Measurements from ENCODE around the gene LRRC73. TPM values are rescaled to one million over a fixed set of nuclear protein-coding genes. Genes with fewer than 3 reads are reported as not detected.

LRRC73 gene
- total and polyA plus RNA-seq, 4 experiments from 2014 or later = 0.55 to 0.67 TPM; not detected in 2

DNA sequence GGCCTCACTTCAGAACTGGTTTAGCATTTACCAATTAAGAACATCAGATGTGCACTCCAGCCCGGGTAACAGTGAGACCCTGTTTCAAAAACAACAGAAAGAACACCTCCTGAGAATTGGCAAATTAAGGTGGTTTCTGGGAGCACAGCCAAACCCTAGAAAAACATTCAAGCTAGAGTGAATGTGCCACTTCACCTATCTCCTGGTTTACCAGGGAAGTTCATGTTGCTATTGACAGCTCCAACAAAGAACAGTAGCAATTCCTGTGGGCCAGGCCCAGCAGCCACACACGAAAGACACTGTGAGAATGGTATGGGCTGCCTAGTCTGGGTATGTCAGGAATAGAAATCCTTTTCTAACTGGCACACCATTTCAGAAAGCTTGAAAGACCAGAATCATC, 11.7 kb upstream of the LRRC73 start:
- no peak overlapping the region for H3K4me3 ChIP-seq (ENCODE audit: low read length in 2 of 2)
- no peaks in the 10 kb centered on the region for H3K9me3 ChIP-seq (ENCODE audit: control insufficient read depth in 1 of 2, low read length in 2 of 2)
- H3K27me3 Mint-ChIP-seq = no peaks in the 10 kb centered on the region
- peaks cover 36 to 70% of the 10 kb centered on the region in 2 donors for H3K36me3 Mint-ChIP-seq
- DNase-seq = no peak
- intact Hi-C loops (cut with micrococcal nuclease) = no loop called here
- CTCF ChIA-PET (ENCODE audit: partially characterized antibody) = interaction anchor here (7.5 kb wide), 1 partner anchor 14 kb away, joined by 65 read pairs; the partner anchor contains the start of gene LRRC73
- H3K9me3 Mint-ChIP-seq = no peaks in the 10 kb centered on the region
- no peaks in the 10 kb centered on the region for H3K27me3 ChIP-seq (ENCODE audit: insufficient read depth, low read length)
- POLR2A ChIA-PET (ENCODE audit: partially characterized antibody) = interaction anchor here (1.2 kb wide), 1 partner anchor 10 kb away, joined by 3 read pairs; no protein-coding TSS in a partner anchor
- H3K4me3 Mint-ChIP-seq = no peak overlapping the region
- H3K36me3 ChIP-seq (ENCODE audit: insufficient read depth, low read length) = peaks cover 67% of the 10 kb centered on the region
- H3K27ac Mint-ChIP-seq = no peak overlapping the region
- no peak overlapping the region for H3K27ac ChIP-seq (ENCODE audit: low read depth, low read length)
- peaks cover 22% of the 10 kb centered on the region for H3K4me1 ChIP-seq (ENCODE audit: insufficient read depth, low read length)
- peaks cover 0 to 2% (median under 1%) of the 10 kb centered on the region in 4 donors for H3K4me1 Mint-ChIP-seq

DNA sequence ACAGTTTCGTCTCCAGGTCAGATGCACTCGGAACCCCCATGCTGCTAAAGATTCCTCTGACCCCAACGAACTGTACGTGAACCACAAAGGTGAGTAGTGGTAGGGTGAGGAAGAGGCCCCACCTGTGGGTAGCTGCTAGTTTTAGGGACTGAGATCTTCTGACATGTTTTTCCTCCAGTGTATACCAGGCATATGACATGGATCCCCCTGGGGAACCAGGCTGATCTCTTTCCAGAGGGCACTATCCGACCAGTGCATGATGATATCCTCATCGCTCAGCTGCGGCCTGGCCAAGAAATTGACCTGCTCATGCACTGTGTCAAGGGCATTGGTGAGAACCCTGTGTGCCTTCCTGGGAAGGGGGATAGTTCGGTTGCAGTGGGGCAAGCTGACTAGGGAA, 10.0 kb upstream of the LRRC73 start:
- CTCF ChIA-PET (ENCODE audit: partially characterized antibody) = interaction anchor here (7.5 kb wide), 1 partner anchor 13 kb away, joined by 65 read pairs; the partner anchor contains the start of gene LRRC73
- Mint-ChIP-seq H3K9me3 (no peaks in the 10 kb centered on the region), H3K27ac (peak overlapping the region in 3 of 7 donors; percentile 7 to 76 (median 65)), H3K27me3 (no peaks in the 10 kb centered on the region), H3K4me1 (peaks cover 0 to 14% (median 13%) of the 10 kb centered on the region in 4 donors), H3K36me3 (peaks cover 27 to 66% of the 10 kb centered on the region in 2 donors), H3K4me3 (no peak overlapping the region)
- Histone ChIP-seq H3K36me3 (ENCODE audit: insufficient read depth, low read length) (peaks cover 50% of the 10 kb centered on the region), H3K4me3 (ENCODE audit: low read length in 2 of 2) (no peak overlapping the region), H3K27ac (ENCODE audit: low read depth, low read length) (no peak overlapping the region), H3K9me3 (ENCODE audit: control insufficient read depth in 1 of 2, low read length in 2 of 2) (no peaks in the 10 kb centered on the region), H3K4me1 (ENCODE audit: insufficient read depth, low read length) (peaks cover 34% of the 10 kb centered on the region), H3K27me3 (ENCODE audit: insufficient read depth, low read length) (no peaks in the 10 kb centered on the region)
- POLR2A ChIA-PET (ENCODE audit: partially characterized antibody) = no interaction called here
- no peak for DNase-seq
- intact Hi-C loops (cut with micrococcal nuclease) = no loop called here

DNA sequence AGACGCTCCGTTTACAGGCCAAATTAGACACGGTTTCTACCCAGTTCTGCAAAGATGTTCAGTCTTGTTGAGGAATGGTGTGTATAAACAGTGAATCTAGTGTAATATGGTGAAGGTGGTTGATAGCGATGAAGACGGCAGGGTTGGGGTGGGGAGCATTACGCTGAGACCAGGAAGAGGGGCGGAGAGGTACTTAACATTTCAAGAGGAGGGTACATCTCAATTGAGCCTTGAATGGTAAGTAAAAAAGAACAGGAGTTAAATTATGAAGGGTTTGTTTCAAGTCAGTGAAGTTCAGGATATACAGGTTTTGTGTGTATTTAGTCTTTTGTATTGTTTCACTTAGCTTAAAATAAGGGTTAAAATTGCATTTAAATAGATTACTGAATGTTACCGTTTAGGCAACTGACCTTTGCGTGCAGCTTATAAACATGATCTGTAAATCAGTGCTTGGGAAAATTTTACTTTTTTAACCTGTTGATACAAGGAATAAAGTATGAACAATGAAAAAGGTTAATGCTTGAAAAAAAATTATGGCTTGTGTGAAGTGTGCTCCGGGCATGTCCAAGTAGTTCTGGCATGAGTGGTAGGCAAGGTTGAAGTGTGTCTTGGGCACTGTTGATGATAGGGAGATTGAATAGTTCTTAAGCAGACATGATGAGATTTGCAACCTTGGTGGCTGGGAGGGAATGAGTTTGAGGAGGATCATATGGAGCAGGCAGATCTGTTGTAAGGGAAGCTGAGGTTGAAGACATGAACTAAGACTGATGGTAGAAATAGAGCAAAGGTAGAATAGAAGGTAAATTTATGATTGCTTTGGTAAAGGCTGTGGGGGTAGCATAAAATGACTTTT, 7.6 kb upstream of the LRRC73 start:
- H3K4me3 Mint-ChIP-seq = no peak overlapping the region
- no peaks in the 10 kb centered on the region for H3K27me3 Mint-ChIP-seq
- POLR2A ChIA-PET (ENCODE audit: partially characterized antibody) = interaction anchor here (0.7 to 2.8 kb wide), 14 partner anchors 8 to 771 kb away, joined by 3 to 21 read pairs (median 6); partner anchors contain the start of genes ABCC10, CNPY3, HSP90AB1 and PEX6
- H3K27ac Mint-ChIP-seq = no peak overlapping the region
- peaks cover 44% of the 10 kb centered on the region for H3K4me1 ChIP-seq (ENCODE audit: insufficient read depth, low read length)
- peaks cover 26 to 63% of the 10 kb centered on the region in 2 donors for H3K36me3 Mint-ChIP-seq
- peaks cover 54% of the 10 kb centered on the region for H3K36me3 ChIP-seq (ENCODE audit: insufficient read depth, low read length)
- peaks cover 8 to 33% (median 24%) of the 10 kb centered on the region in 4 donors for H3K4me1 Mint-ChIP-seq
- H3K9me3 Mint-ChIP-seq = no peaks in the 10 kb centered on the region
- H3K27me3 ChIP-seq (ENCODE audit: insufficient read depth, low read length) = no peaks in the 10 kb centered on the region
- intact Hi-C loops (cut with micrococcal nuclease) = loop anchor here (1.0 to 10.0 kb wide), 6 partner anchors 40 to 347 kb away; partner anchors contain the start of genes DLK2, GTPBP2, POLH and SRF
- H3K9me3 ChIP-seq (ENCODE audit: control insufficient read depth in 1 of 2, low read length in 2 of 2) = no peaks in the 10 kb centered on the region
- DNase-seq = no peak
- peak overlapping the region; percentile 92 for H3K27ac ChIP-seq (ENCODE audit: low read depth, low read length)
- H3K4me3 ChIP-seq (ENCODE audit: low read length in 2 of 2) = peak overlapping the region; percentile 91 to 99
- CTCF ChIA-PET (ENCODE audit: partially characterized antibody) = interaction anchor here (1.5 to 7.5 kb wide), 3 partner anchors 10 to 289 kb away, joined by 5 to 65 read pairs (median 7); partner anchors contain the start of genes DNPH1 and LRRC73

DNA sequence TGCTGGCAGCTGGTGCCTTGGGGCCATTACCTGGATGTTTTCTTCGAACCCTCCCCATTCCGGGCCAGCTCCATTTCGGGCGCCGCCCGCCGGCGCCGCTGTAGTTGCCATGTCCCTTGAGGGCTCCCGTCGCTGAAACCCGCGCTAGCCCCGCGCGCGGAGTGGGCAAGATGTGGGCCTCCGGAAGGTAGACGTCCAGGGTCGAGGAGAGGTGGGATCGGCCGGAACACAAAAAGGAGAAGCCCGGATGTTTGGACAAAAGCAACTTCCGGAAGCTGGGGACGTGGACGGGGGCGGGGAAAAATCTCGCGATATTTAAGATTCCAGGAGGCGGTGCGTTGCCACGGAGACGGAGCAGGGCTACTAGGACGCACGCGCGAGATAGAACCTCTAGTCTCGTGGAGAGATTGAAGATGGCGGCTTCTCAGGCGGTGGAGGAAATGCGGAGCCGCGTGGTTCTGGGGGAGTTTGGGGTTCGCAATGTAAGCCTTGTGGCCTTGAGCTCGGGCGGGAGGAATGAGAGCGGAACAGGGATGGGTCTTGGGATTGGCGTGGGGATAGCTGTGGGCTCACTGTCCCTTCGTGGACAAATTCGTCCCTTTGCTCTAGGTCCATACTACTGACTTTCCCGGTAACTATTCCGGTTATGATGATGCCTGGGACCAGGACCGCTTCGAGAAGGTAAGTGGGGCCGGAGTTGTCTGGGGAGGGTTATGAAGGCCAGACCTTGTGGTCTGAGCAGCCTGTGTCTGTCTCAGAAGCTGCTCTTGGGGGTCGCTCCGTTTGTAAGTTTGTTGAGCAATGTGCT, 6.8 kb upstream of the LRRC73 start, which contains the start of the genes POLR1C and YIPF3:
Gene POLR1C, plus strand, starts transcription at position 393 of the 808 bp plus-strand sequence. Its CDS starts 21 bp downstream, at position 414.
Gene YIPF3, minus strand, starts transcription at position 230 of the 808 bp plus-strand sequence. Its CDS starts 119 bp downstream, at position 111.
- H3K27ac Mint-ChIP-seq = no peak within 1 kb of the TSS
- no peak within 1 kb of the TSS for H3K4me3 Mint-ChIP-seq
- POLR2A ChIA-PET (ENCODE audit: partially characterized antibody) = interaction anchor here (0.6 to 2.8 kb wide), 31 partner anchors 9 to 772 kb away, joined by 3 to 21 read pairs (median 4); partner anchors contain the start of genes ABCC10, CNPY3, DLK2 and DNPH1
- CTCF ChIA-PET (ENCODE audit: partially characterized antibody) = interaction anchor here (0.6 to 7.5 kb wide), 5 partner anchors 9 to 147 kb away, joined by 3 to 65 read pairs (median 4); partner anchors contain the start of genes LRRC73 and ZNF318
- intact Hi-C loops (cut with micrococcal nuclease) = loop anchor here (1.0 to 10.0 kb wide), 6 partner anchors 40 to 346 kb away; partner anchors contain the start of genes DLK2, GTPBP2, POLH and SRF
- H3K4me1 Mint-ChIP-seq = peaks cover 10 to 36% (median 24%) of the 10 kb centered on the region in 4 donors
- H3K36me3 Mint-ChIP-seq = peaks cover 26 to 64% of the 10 kb centered on the region in 2 donors
- no peaks in the 10 kb centered on the region for H3K27me3 Mint-ChIP-seq
- Histone ChIP-seq H3K4me3 (ENCODE audit: low read length in 2 of 2) (peak within 1 kb of the TSS; percentile 91 to 99), H3K27ac (ENCODE audit: low read depth, low read length) (peak within 1 kb of the TSS; percentile 92), H3K27me3 (ENCODE audit: insufficient read depth, low read length) (no peaks in the 10 kb centered on the region), H3K36me3 (ENCODE audit: insufficient read depth, low read length) (peaks cover 54% of the 10 kb centered on the region), H3K9me3 (ENCODE audit: control insufficient read depth in 1 of 2, low read length in 2 of 2) (no peaks in the 10 kb centered on the region), H3K4me1 (ENCODE audit: insufficient read depth, low read length) (peaks cover 44% of the 10 kb centered on the region)
- DNase-seq = peak; percentile 91 to 97 (median 96)
- no peaks in the 10 kb centered on the region for H3K9me3 Mint-ChIP-seq

DNA sequence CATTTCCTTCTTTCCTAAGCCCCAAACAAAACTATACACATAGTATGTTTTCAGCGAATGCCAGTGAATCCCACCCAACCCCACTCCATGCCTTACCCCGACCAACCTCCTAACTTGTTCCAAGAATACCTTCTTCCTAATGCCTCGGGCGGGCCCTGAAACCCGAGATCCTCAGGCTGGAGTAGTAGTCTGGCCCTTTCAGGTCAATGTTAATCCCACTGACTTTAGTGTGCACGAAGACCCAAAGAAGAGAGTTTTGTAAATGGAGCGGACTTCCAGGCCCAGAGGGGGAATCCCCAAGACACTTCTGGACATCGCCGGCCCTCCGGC, 6.2 kb upstream of the LRRC73 start:
- no peaks in the 10 kb centered on the region for H3K9me3 ChIP-seq (ENCODE audit: control insufficient read depth in 1 of 2, low read length in 2 of 2)
- CTCF ChIA-PET (ENCODE audit: partially characterized antibody) = interaction anchor here (0.6 to 7.5 kb wide), 5 partner anchors 9 to 146 kb away, joined by 3 to 65 read pairs (median 4); partner anchors contain the start of genes LRRC73 and ZNF318
- intact Hi-C loops (cut with micrococcal nuclease) = loop anchor here (2.0 to 10.0 kb wide), 5 partner anchors 60 to 346 kb away; partner anchors contain the start of genes DLK2, GTPBP2, POLH and SRF
- peaks cover 54% of the 10 kb centered on the region for H3K36me3 ChIP-seq (ENCODE audit: insufficient read depth, low read length)
- Mint-ChIP-seq H3K27ac (no peak overlapping the region), H3K4me1 (peaks cover 16 to 41% (median 26%) of the 10 kb centered on the region in 4 donors), H3K4me3 (no peak overlapping the region), H3K9me3 (no peaks in the 10 kb centered on the region), H3K27me3 (no peaks in the 10 kb centered on the region), H3K36me3 (peaks cover 31 to 65% of the 10 kb centered on the region in 2 donors)
- H3K4me1 ChIP-seq (ENCODE audit: insufficient read depth, low read length) = peaks cover 44% of the 10 kb centered on the region
- POLR2A ChIA-PET (ENCODE audit: partially characterized antibody) = interaction anchor here (0.6 to 2.8 kb wide), 25 partner anchors 8 to 771 kb away, joined by 3 to 21 read pairs (median 5); partner anchors contain the start of genes ABCC10, CNPY3, DLK2 and GTPBP2
- H3K4me3 ChIP-seq (ENCODE audit: low read length in 2 of 2) = peak overlapping the region; percentile 91 to 99
- no peak for DNase-seq
- peak overlapping the region; percentile 92 for H3K27ac ChIP-seq (ENCODE audit: low read depth, low read length)
- no peaks in the 10 kb centered on the region for H3K27me3 ChIP-seq (ENCODE audit: insufficient read depth, low read length)

DNA sequence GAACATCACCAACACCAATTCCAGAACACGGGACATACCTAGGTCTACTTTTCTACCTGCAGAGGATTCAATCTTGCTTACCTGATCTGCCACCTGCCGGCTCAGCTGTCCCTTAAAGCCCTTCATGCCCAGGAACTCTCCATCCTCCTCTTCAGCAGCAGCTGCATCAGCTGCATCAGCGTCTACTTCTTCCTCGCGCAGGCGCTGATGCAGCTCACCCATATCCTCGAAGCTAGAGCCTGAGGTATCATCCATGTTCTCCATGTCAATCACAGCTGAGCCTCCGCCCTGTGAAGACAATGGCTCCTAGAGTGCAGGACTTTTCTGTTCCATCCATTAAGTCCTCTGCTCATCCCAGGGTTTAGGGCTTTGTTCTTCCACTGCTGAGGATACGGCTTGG, 5.7 kb upstream of the LRRC73 start:
- H3K4me3 Mint-ChIP-seq = peak overlapping the region in 1 of 8 donors; percentile 82
- POLR2A ChIA-PET (ENCODE audit: partially characterized antibody) = interaction anchor here (1.0 to 2.8 kb wide), 11 partner anchors 8 to 269 kb away, joined by 3 to 21 read pairs (median 6); partner anchors contain the start of genes ABCC10, DLK2 and GTPBP2
- peak overlapping the region; percentile 92 for H3K27ac ChIP-seq (ENCODE audit: low read depth, low read length)
- no peaks in the 10 kb centered on the region for H3K27me3 Mint-ChIP-seq
- peaks cover 21 to 43% (median 26%) of the 10 kb centered on the region in 4 donors for H3K4me1 Mint-ChIP-seq
- peak overlapping the region; percentile 91 to 99 for H3K4me3 ChIP-seq (ENCODE audit: low read length in 2 of 2)
- no peak overlapping the region for H3K27ac Mint-ChIP-seq
- intact Hi-C loops (cut with micrococcal nuclease) = loop anchor here (2.0 to 10.0 kb wide), 5 partner anchors 61 to 345 kb away; partner anchors contain the start of genes DLK2, GTPBP2, POLH and SRF
- H3K9me3 ChIP-seq (ENCODE audit: control insufficient read depth in 1 of 2, low read length in 2 of 2) = no peaks in the 10 kb centered on the region
- peaks cover 46% of the 10 kb centered on the region for H3K4me1 ChIP-seq (ENCODE audit: insufficient read depth, low read length)
- H3K27me3 ChIP-seq (ENCODE audit: insufficient read depth, low read length) = no peaks in the 10 kb centered on the region
- peaks cover 51% of the 10 kb centered on the region for H3K36me3 ChIP-seq (ENCODE audit: insufficient read depth, low read length)
- no peak for DNase-seq
- peaks cover 30 to 64% of the 10 kb centered on the region in 2 donors for H3K36me3 Mint-ChIP-seq
- no peaks in the 10 kb centered on the region for H3K9me3 Mint-ChIP-seq
- CTCF ChIA-PET (ENCODE audit: partially characterized antibody) = interaction anchor here (7.5 kb wide), 1 partner anchor 8 kb away, joined by 65 read pairs; the partner anchor contains the start of gene LRRC73
